IMR-90 (cell line): Measurements from ENCODE around the gene MAPRE2. TPM values are rescaled to one million over a fixed set of nuclear protein-coding genes. Genes with fewer than 3 reads are reported as not detected.

Experiments
- ATAC-seq: fragments of 200-7000 bp; cut with Tn5 transposase; 2 replicates; pipeline ENCODE4 v1.9.1; 2020; ENCODE audit warnings: low read depth, mild to moderate bottlenecking, moderate library complexity
- BruUV-seq: library from RNA; stranded (reverse); fragments of 400-500 nt; replicated peaks from 2 replicates; lab custom pipeline; 2021; lab: Mats Ljungman, UMichigan
- CTCF ChIA-PET: fragments of 300-600 bp; formaldehyde crosslinking; extraction: SDS; loops from one replicate; lab custom pipeline; 2021; ENCODE audit warnings: antibody characterized with exemption; lab: Yijun Ruan, JAX
- POLR2A ChIA-PET: fragments of 300-600 bp; sonication (Branson Sonifier 250); formaldehyde crosslinking; loops from one replicate; lab custom pipeline; 2022; ENCODE audit warnings: antibody characterized with exemption; ENCODE audit not compliant: unreplicated experiment; lab: Charles Lee
- DNase-seq: peaks from one replicate; pipeline ENCODE4 v3.0.0; 2013
- H2AFZ ChIP-seq: replicated peaks from 2 replicates; pipeline ENCODE3; 2013; ENCODE audit warnings: low read length, mild to moderate bottlenecking; ENCODE audit not compliant: poor library complexity
- H2AK5ac ChIP-seq: 2 replicates; pipeline ENCODE4 v1.6.1; 2013; ENCODE audit warnings: low read depth, low read length, inconsistent platforms
- H2AK9ac ChIP-seq: replicated peaks from 2 replicates; pipeline ENCODE3; 2013; ENCODE audit warnings: mild to moderate bottlenecking, low read depth, low read length, moderate library complexity; ENCODE audit not compliant: poor library complexity
- H2BK120ac ChIP-seq: 2 replicates; pipeline ENCODE4 v1.6.1; 2013; ENCODE audit warnings: low read depth, low read length, inconsistent platforms
- H2BK15ac ChIP-seq: 3 replicates; pipeline ENCODE4 v1.6.1; 2013; ENCODE audit warnings: low read depth, low read length, inconsistent platforms
- H2BK20ac ChIP-seq: 2 replicates; pipeline ENCODE4 v1.6.1; 2013; ENCODE audit warnings: low read depth, mild to moderate bottlenecking, inconsistent platforms, low read length, moderate library complexity
- H2BK5ac ChIP-seq: 2 replicates; pipeline ENCODE4 v1.6.1; 2013; ENCODE audit warnings: mild to moderate bottlenecking, low read depth, low read length, inconsistent platforms; ENCODE audit not compliant: poor library complexity, severe bottlenecking
- H3K14ac ChIP-seq: replicated peaks from 2 replicates; pipeline ENCODE4 v1.6.1; 2013; ENCODE audit warnings: low read depth, low read length, inconsistent platforms
- H3K18ac ChIP-seq: 2 replicates; pipeline ENCODE4 v1.6.1; 2013; ENCODE audit warnings: low read depth, low read length, control low read depth
- H3K23ac ChIP-seq: 2 replicates; pipeline ENCODE4 v1.6.1; 2013; ENCODE audit warnings: low read depth, low read length, inconsistent platforms
- H3K27ac ChIP-seq: 2 replicates; pipeline ENCODE4 v1.5.1; 2013; ENCODE audit warnings: mild to moderate bottlenecking, control low read depth, low read length; ENCODE audit not compliant: insufficient read depth
- H3K27me3 ChIP-seq: 2 replicates; pipeline ENCODE4 v1.6.1; 2013; ENCODE audit warnings: low read length; ENCODE audit not compliant: control insufficient read depth, insufficient read depth
- H3K36me3 ChIP-seq: 2 replicates; pipeline ENCODE4 v1.6.1; 2013; ENCODE audit warnings: low read length, mixed read lengths; ENCODE audit not compliant: control insufficient read depth, insufficient read depth
- H3K4ac ChIP-seq: 2 replicates; pipeline ENCODE4 v1.6.1; 2013; ENCODE audit warnings: low read depth, low read length, inconsistent platforms
- H3K4me1 ChIP-seq: 2 replicates; pipeline ENCODE4 v1.6.1; 2013; ENCODE audit warnings: low read length, mixed read lengths; ENCODE audit not compliant: control insufficient read depth, insufficient read depth
- H3K4me2 ChIP-seq: 2 replicates; pipeline ENCODE4 v1.6.1; 2013; ENCODE audit warnings: low read depth, mild to moderate bottlenecking, control low read depth, low read length, moderate library complexity
- H3K4me3 ChIP-seq: 2 replicates; pipeline ENCODE4 v1.5.1; 2013; ENCODE audit warnings: low read depth, mild to moderate bottlenecking, control low read depth, low read length, moderate library complexity; ENCODE audit not compliant: insufficient read depth
- H3K56ac ChIP-seq: 2 replicates; pipeline ENCODE4 v1.6.1; 2013; ENCODE audit warnings: low read length, inconsistent platforms; ENCODE audit not compliant: insufficient read depth; ENCODE audit errors: extremely low read depth
- H3K79me1 ChIP-seq, 2 experiments: 2 replicates each; pipeline ENCODE4 v1.6.1; 2013; ENCODE audit warnings: low read length in 2 of 2, inconsistent platforms in 1 of 2, low read depth in 1 of 2
- H3K9ac ChIP-seq: 2 replicates; pipeline ENCODE4 v1.6.1; 2013; ENCODE audit warnings: low read depth, low read length, control low read depth
- H3K9me1 ChIP-seq: 2 replicates; pipeline ENCODE4 v1.6.1; 2013; ENCODE audit warnings: low read length, inconsistent platforms; ENCODE audit not compliant: insufficient read depth
- H3K9me3 ChIP-seq: 2 replicates; pipeline ENCODE4 v1.6.1; 2013; ENCODE audit warnings: low read length; ENCODE audit not compliant: control insufficient read depth, insufficient read depth
- H4K20me1 ChIP-seq: 2 replicates; pipeline ENCODE4 v1.6.1; 2013; ENCODE audit warnings: low read length, inconsistent platforms; ENCODE audit not compliant: insufficient read depth
- H4K5ac ChIP-seq: 2 replicates; pipeline ENCODE4 v1.6.1; 2013; ENCODE audit warnings: mild to moderate bottlenecking, low read depth, low read length, control low read depth
- H4K8ac ChIP-seq, 2 experiments: 2 replicates each; pipeline ENCODE4 v1.6.1; 2013; ENCODE audit warnings: low read depth in 2 of 2, low read length in 2 of 2, control low read depth in 1 of 2, inconsistent platforms in 1 of 2
- H4K91ac ChIP-seq: 2 replicates; pipeline ENCODE4 v1.6.1; 2013; ENCODE audit warnings: low read depth, low read length, inconsistent platforms; ENCODE audit not compliant: insufficient read depth
- CEBPB ChIP-seq: IDR thresholded peaks from 2 replicates; pipeline ENCODE4 v1.6.1; 2012; ENCODE audit warnings: low read depth, low read length, improper control_type of control experiment
- ELK1 ChIP-seq: fragments of 150-350 bp; IDR thresholded peaks from 2 replicates; pipeline ENCODE4 v1.6.1; 2016; ENCODE audit warnings: low read depth, mild to moderate bottlenecking, low read length, moderate library complexity, borderline replicate concordance
- FOS ChIP-seq: fragments of 150-350 bp; IDR thresholded peaks from 2 replicates; pipeline ENCODE4 v1.6.1; 2016; ENCODE audit warnings: low read depth, low read length
- MXI1 ChIP-seq: IDR thresholded peaks from 2 replicates; pipeline ENCODE4 v1.6.1; 2012; ENCODE audit warnings: low read depth, mild to moderate bottlenecking, low read length, moderate library complexity, borderline replicate concordance
- POLR2A ChIP-seq: IDR thresholded peaks from 2 replicates; pipeline ENCODE4 v1.6.1; 2012; ENCODE audit warnings: mild to moderate bottlenecking, low read depth, low read length
- RAD21 ChIP-seq: IDR thresholded peaks from 2 replicates; pipeline ENCODE4 v1.6.1; 2012; ENCODE audit warnings: low read length, improper control_type of control experiment
- RCOR1 ChIP-seq: IDR thresholded peaks from 2 replicates; pipeline ENCODE4 v1.6.1; 2012; ENCODE audit warnings: mild to moderate bottlenecking, low read length, improper control_type of control experiment; ENCODE audit not compliant: insufficient replicate concordance
- RFX5 ChIP-seq: IDR thresholded peaks from 2 replicates; pipeline ENCODE4 v1.8.0; 2012; ENCODE audit warnings: low read depth, mild to moderate bottlenecking, low read length, moderate library complexity
- WGBS, 2 experiments: methylation state at CpG; one replicate each; pipeline versions ENCODE4 v1.1.5 to v1.1.7; 2013; ENCODE audit warnings: missing lambda C conversion rate in 2 of 2; ENCODE audit not compliant: insufficient read length in 1 of 2; ENCODE audit errors: extremely low coverage in 2 of 2; 5-methylcytosine and 5-hydroxymethylcytosine counted together
- dilution Hi-C: fragments of 300-500 bp; cut with HindIII; formaldehyde crosslinking; loops from one replicate; pipeline ENCODE4 v1.14.3; 2018; ENCODE audit warnings: low sequenced_read_pairs; ENCODE audit not compliant: unreplicated experiment
- in situ Hi-C: fragments of 300-500 bp; cut with MboI; formaldehyde crosslinking; loops from 3 replicates; pipeline ENCODE4 v1.14.3; 2019; ENCODE audit warnings: low sequenced_read_pairs, inconsistent platforms, mixed read lengths
- intact Hi-C: fragments of 100-400 bp; cut with micrococcal nuclease; formaldehyde crosslinking; loops from 2 replicates; pipeline ENCODE4 v1.10.0; 2022
- polyA plus RNA-seq, 3 experiments: library from polyadenylated mRNA; depleted of rRNA; stranded (reverse); fragments of >200 nt; gene quantifications; 2 replicates each; pipeline ENCODE4 v1.2.3, GENCODE V29; 2012; ENCODE audit warnings: low replicate concordance in 1 of 3
- total RNA-seq: library from RNA; depleted of rRNA; stranded (reverse); fragments of >200 nt; gene quantifications from 2 replicates; pipeline ENCODE4 v1.2.3, GENCODE V29; 2012
- TF ChIP-seq, protein P1 (sequence below): conservative IDR thresholded peaks from 2 replicates; pipeline ENCODE4 v1.5.1; 2012; ENCODE audit warnings: mild to moderate bottlenecking, low read depth, low read length, improper control_type of control experiment

MAPRE2 gene
- total and polyA plus RNA-seq, 2 of the 4 experiments (the other 2 are of a cell fraction), result 19.6 to 23.8 TPM

DNA sequence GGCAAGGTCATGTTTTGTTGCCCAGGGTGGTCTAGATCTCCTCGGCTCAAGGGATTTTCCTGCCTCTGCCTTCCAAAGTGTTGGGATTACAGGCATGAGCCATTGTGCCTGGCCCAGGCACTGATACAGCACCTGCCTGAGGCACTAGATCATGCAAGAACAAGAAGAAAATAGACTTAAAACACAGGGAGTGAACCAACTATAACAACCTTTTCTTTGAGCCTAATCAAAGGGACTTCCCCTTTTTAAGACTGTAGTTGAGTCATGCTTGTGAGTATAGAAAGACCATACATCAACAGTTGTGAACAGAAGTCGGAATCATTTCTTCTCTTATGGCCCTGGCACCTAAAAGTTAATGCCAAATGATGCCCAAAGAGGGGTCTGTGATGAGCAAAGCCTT, 47.9 kb upstream of the MAPRE2 start (continued):
- TF ChIP-seq, protein P1, sequence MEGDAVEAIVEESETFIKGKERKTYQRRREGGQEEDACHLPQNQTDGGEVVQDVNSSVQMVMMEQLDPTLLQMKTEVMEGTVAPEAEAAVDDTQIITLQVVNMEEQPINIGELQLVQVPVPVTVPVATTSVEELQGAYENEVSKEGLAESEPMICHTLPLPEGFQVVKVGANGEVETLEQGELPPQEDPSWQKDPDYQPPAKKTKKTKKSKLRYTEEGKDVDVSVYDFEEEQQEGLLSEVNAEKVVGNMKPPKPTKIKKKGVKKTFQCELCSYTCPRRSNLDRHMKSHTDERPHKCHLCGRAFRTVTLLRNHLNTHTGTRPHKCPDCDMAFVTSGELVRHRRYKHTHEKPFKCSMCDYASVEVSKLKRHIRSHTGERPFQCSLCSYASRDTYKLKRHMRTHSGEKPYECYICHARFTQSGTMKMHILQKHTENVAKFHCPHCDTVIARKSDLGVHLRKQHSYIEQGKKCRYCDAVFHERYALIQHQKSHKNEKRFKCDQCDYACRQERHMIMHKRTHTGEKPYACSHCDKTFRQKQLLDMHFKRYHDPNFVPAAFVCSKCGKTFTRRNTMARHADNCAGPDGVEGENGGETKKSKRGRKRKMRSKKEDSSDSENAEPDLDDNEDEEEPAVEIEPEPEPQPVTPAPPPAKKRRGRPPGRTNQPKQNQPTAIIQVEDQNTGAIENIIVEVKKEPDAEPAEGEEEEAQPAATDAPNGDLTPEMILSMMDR, result no peak
- TF ChIP-seq RFX5, result no peak

DNA sequence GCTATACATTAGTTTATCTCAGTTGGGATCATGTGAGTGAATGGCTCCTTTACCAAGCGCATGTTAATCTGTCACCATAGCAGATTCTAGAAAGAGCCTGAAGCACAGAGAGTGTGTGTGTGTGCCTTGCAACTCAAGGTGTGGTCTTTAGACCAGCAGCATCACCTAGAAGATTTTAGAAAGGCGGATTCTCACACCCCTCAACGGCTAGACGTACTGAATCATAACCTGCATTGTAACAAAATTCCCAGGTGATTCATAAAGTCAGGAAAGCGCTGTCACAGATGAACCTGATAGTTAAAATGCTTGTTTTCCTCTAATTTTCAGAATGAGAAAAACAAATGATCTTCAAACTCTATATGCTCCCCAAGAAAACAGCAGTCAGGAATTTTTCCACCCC, 45.5 kb upstream of the MAPRE2 start:
- H2BK120ac ChIP-seq, result no peak overlapping the region
- no peak overlapping the region for H2BK20ac ChIP-seq
- no peak overlapping the region for H2BK5ac ChIP-seq
- no peak overlapping the region for H4K91ac ChIP-seq
- ATAC-seq, result no peak
- no peak overlapping the region for H3K18ac ChIP-seq
- H3K27me3 ChIP-seq, result peaks cover 3% of the 10 kb centered on the region; the same call in 1 of the 2 replicates
- POLR2A ChIA-PET, result interaction anchor here (0.5 kb wide), 1 partner anchor 173 kb away, joined by 3 read pairs; no protein-coding TSS in a partner anchor
- no peak overlapping the region for H3K23ac ChIP-seq
- no peak overlapping the region for H2BK15ac ChIP-seq
- no peaks in the 10 kb centered on the region for H3K79me1 ChIP-seq
- no peak overlapping the region for H3K4me2 ChIP-seq
- H3K4me3 ChIP-seq, result no peak overlapping the region
- no CpG with 5 or more reads among the region's 5 CpGs for WGBS, 2 experiments
- no peaks in the 10 kb centered on the region for H3K36me3 ChIP-seq
- H4K20me1 ChIP-seq, result no peaks in the 10 kb centered on the region
- no peaks in the 10 kb centered on the region for H3K9me3 ChIP-seq
- no peak overlapping the region for H3K4ac ChIP-seq
- in situ Hi-C loops, result loop anchor here (10.0 kb wide), 1 partner anchor 111 kb away; no protein-coding TSS in a partner anchor
- BruUV-seq, result no TSS peak
- no peak overlapping the region for H3K9ac ChIP-seq
- no peak overlapping the region for H3K27ac ChIP-seq
- H3K14ac ChIP-seq, result no peak overlapping the region
- no peak overlapping the region for H4K8ac ChIP-seq
- H2AK5ac ChIP-seq, result no peak overlapping the region
- no peaks in the 10 kb centered on the region for H3K9me1 ChIP-seq
- no peak overlapping the region for H4K5ac ChIP-seq
- dilution Hi-C loops, result no loop called here
- no peak overlapping the region for H2AK9ac ChIP-seq
- CTCF ChIA-PET, result no interaction called here
- no peaks in the 10 kb centered on the region for H3K4me1 ChIP-seq
- no peak for TF ChIP-seq FOS
- TF ChIP-seq, protein P1, result no peak
- no peak for TF ChIP-seq POLR2A
- no peak for TF ChIP-seq RFX5
- TF ChIP-seq RCOR1, result no peak
- no peak for TF ChIP-seq MXI1
- no peak for TF ChIP-seq ELK1
- no peak for TF ChIP-seq RAD21
- no peak for TF ChIP-seq CEBPB
- intact Hi-C loops, result no loop called here
- H2AFZ ChIP-seq, result no peak overlapping the region
- DNase-seq, result no peak
- no peak overlapping the region for H3K56ac ChIP-seq
